T follicular helper cell (primary cell): ENCODE results near the gene CDC42EP3.
A peak's percentile ranks its signal among the peaks of the same experiment; 100 is the strongest.

ENCODE experiments used
- DNase-seq: peaks from one replicate; pipeline ENCODE4 v3.0.0-alpha.2; 2020; ENCODE audit warnings: low read depth

Gene CDC42EP3

DNA sequence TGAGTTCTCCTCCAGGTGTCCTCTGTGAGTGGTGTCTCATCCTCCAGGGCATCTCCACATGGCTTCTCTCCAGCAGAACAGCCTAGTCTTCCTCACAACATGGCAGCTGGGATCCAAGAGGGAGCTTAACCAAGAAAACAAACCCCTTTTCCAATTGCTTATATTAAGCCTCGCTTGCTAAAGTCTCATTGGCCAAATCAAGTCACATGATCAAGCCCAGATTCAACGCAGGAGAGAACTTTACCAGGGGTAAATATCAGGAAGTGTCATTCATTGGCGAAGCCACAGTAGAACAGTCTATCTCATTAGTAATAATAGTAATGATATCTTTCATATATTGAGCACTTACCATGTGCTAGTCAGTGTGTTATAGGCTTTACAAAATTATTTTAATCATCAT lies 53.1 kb downstream of the CDC42EP3 start:
- DNase-seq, result no peak

- DNase-seq, result no peak
Observed at GRCh38 chr2:37617119-37617892, 54.1 kb downstream of the CDC42EP3 start.

- DNase-seq, result no peak
Observed at GRCh38 chr2:37616677-37617005, 54.8 kb downstream of the CDC42EP3 start.

DNA sequence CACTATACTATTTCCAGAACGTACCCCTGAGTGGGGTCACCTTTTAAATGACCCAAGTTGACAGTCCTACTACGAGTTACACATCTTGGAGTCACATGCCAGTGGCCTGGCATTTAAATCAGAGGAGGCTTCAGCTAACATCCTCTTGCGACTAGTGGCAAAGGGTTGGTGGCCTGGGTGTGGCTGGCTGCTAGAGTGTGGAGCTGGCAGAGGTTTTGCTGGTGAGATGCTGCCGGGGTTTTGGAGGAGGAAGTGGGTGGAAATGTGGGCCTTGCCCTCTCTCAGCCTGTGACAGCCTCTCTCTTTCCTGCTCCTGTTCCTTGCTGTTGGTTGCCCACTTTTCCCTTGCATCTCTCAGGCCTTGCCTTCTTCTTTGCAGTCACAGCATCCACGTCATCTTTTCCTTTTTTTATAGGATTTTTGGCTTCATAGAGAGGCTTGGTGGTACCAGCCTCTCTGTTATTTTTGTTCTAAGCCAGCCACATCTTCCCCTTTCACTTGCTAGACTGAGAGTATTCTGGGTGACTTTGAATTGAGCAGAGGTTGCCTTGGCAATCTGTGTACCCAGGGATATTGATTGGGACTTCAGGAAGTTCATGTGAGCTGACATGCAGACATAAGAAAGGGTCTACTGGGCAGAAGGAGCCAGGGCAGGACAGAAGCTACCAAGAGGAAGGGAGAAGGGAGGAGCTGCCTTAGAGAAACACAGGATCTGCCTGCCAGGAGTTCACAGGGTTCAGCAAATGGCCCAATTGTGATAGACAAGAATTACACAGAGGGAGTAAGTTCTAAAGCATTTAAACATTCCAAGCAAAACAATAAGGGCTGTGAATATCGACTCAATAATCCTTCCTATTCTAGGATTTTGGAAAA lies 55.4 kb downstream of the CDC42EP3 start:
- DNase-seq, result peak; percentile 23

DNA sequence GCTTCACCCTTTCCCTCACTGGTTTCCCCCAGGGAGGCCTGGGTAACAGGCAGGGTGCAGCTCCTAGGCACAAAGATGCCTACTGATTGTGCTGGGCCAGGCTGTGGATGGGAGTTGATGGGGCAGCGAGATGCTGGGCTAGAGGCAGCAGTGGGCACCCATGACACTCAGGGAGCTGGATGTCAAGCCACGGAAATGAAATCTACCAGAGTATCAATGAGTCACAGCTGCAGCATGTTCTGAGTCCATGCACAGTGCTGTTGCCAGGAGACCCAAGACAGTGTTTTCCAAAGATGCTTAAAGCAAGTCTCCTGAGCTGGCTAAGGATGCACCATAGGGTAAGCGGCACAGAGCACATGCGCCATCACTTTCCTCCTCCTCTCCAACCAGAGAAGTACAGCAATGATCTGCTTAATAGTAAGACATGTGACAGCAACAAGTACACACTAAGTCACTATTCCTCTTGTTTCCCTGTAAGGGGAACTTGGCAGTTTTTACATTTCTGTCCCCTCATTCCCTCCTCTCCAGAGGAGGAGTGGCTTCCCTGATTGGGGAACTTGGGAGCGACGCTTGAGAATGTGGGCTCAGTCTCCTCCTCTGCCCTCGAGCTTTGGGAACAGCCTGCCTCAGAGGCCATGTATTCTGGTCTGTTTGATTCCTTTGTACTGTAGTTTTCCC lies 57.2 kb downstream of the CDC42EP3 start:
- DNase-seq, result no peak

DNA sequence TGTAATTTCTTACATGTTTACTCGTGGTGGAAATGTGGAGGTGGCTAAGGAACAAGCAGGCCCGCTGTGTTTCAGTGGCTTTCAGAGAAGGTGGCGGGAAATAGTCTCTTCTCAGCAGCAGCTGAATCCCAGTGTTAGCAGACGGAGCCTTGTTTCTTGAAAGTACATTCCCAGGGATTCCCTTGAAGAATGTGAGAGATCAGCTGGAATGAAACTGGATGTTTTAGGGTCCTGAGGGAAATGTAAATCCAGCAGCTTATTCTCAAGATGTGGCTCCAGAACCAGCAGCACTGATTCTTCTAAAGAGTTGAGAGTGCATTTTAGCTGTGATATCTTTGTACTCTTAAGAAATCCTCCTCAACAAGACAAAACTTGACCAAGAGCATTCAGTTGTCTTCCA lies 59.1 kb downstream of the CDC42EP3 start:
- no peak for DNase-seq

GRCh38 chr2:37610638-37611289 lies 60.7 kb downstream of the CDC42EP3 start:
- DNase-seq, result no peak

- DNase-seq, result no peak
Observed at GRCh38 chr2:37609782-37610181, 61.7 kb downstream of the CDC42EP3 start.

DNA sequence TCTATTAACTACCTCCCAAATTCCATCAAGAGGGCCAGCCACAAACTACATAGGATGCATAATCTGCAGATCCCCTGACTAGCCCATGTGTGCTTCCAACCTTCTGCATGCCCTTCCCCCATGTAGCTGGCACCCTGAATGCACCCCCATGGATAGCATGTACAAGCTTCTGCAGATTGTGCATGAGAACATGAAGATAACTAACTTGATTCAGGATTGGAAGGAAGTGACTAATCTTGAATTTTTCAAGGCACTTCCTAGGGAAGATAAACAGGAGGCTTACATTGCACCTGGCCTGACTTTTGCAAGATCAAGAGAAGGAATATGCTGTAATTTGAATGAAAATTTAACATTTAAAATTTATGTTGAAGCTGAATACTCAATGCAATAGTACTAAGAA lies 66.7 kb downstream of the CDC42EP3 start:
- no peak for DNase-seq

GRCh38 chr2:37602702-37603101 lies 68.7 kb downstream of the CDC42EP3 start:
- DNase-seq, result no peak

GRCh38 chr2:37602040-37602439 lies 69.4 kb downstream of the CDC42EP3 start:
- DNase-seq, result no peak

DNA sequence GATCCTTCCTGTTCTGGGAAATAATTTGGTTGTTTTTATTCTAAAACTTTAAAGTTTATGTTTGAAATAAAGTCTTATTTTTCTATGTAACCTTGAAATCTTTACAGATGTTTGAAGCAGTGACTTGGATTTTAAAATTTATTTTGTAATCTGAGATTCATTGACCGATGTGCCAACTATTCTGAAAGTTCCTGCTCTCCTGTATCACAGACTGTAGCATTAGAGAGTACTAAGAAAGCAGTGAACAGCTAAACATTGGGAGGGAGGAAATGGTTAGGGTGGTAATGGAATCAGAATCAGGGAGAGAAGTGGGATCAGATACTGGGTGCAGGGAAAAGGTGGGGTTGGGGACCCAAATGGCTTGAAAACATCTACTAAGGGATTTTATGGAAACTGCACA lies 69.9 kb downstream of the CDC42EP3 start:
- DNase-seq, result no peak

DNA sequence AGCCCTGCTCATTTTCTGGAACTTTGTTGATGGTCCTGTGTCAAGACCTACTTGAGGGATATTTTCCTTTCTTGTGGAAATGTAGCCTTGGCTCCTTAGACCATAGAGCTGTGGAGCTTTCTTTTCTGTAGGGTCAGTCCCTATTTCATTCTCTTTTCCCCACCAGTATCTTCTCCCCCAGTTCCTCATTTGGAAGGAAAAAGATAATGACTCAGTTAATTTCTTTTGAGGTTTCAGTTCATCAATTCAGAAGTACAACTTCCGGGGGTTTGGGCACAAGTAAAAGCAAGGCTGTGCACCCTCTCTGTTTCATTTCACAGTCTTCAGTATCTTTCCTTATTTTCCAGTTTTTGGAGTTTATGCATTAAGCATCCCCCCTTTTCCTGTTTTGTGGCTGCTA lies 70.7 kb downstream of the CDC42EP3 start:
- no peak for DNase-seq

DNA sequence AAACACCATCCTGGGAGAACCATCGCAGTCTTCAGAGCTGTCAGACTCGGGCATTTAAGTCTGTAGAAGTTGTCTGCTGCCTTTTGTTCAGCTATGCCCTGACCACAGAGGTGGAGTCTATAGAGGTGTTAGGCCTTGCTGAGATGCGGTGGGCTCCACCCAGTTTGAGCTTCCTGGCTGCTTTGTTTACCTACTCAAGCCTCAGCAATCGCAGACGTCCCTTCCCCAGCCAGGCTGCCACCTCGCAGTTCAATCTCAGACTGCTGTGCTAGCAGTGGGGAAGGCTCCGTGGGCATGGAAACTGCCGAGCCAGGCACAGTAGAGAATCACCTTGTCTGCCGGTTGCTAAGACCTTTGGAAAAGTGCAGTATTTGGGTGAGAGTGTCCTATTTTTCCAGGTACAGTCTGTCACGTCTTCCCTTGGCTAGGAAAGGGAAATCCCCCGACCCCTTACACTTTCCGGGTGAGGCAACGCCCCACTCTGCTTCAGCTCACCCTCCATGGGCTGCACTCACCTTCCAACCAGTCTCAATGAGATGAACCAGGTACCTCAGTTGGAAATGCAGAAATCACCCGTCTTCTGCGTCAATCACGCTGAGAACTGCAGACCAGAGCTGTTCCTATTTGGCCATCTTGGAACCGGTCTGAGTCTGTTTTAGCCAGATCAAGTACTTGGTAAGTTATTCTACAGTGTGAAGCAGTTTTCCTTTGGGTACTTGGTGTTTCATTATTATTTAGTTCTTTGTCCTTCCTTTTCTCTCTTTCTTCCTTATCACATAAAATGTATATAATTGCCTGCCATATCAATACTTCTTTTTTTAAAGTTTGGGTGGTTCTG lies 71.5 kb downstream of the CDC42EP3 start:
- DNase-seq, result peak; percentile 71

DNA sequence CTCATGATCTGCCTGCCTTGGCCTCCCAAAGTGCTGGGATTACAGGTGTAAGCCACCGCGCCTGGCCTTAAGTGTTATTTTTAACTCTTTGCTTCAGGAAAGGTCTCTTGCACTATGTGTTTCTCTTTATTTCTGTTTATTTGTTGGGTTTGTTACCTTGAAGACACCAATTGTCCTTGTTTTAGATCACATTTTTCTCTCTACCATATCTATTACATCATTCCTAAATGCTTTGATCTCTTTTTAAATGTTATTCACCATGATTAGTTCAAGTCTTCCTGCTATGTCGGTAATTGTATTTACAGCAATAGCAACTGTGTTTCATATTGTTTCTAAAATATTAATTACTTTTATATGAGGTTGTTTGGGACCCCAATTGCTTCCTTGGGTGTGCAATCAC lies 77.7 kb downstream of the CDC42EP3 start:
- DNase-seq, result no peak

DNA sequence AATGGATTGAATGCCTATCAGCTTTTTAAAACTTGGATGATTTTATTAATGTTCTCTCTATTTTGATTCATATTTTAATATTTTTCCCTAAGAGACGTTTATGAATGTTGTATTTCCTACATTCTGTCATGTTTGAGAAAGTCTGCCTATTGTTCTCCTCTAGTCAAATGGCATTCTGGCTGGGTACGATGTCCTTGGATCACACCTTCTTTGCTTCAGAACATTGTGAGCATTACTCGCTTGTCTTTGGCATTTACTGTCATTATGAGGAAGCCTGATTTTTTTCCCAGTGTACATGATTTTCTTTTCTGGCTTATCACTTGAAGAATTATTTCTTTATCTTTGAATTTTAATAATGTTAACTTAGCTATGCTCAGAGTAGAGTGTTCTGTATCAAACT lies 78.4 kb downstream of the CDC42EP3 start:
- no peak for DNase-seq
